Mammary epithelial cell (primary cell): ENCODE measurements around the gene TRAPPC14.

Source experiments
- EZH2 ChIP-seq: IDR thresholded peaks from 2 replicates; pipeline ENCODE4 v1.6.1; 2012; ENCODE audit warnings: low read length, inconsistent platforms, borderline replicate concordance
- TF ChIP-seq, protein P1 (sequence below), 2 donors: IDR thresholded peaks in 1 of 2; conservative IDR thresholded peaks in 1 of 2; 2 replicates each; pipeline ENCODE4 v1.5.1; 2011 to 2012; ENCODE audit warnings: inconsistent platforms in 2 of 2, low read length in 2 of 2, mild to moderate bottlenecking in 2 of 2, control low read depth in 1 of 2, low read depth in 1 of 2; ENCODE audit not compliant: insufficient read depth in 1 of 2; ENCODE audit errors: extremely low read depth in 1 of 2

DNA sequence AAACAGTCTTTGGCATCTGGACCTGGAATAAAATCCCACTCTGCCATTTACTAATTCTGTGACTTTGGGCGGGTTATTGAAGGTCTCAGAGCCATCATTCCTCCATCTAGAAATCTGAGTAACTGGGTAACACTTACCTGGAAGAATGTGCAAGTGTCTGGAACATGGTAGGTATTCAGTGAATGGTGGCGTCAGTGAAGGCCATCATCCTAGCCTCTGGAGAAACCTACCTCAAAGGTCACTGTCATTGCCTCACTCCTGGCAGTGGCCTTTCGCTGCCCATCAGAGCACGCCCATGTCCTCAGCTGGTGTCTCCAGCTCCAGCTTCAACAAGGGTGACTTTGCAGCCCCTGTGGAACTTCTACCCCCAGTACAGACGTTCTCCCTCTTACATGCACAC lies 5.3 kb upstream of the TRAPPC14 start:
- TF ChIP-seq, protein P1, sequence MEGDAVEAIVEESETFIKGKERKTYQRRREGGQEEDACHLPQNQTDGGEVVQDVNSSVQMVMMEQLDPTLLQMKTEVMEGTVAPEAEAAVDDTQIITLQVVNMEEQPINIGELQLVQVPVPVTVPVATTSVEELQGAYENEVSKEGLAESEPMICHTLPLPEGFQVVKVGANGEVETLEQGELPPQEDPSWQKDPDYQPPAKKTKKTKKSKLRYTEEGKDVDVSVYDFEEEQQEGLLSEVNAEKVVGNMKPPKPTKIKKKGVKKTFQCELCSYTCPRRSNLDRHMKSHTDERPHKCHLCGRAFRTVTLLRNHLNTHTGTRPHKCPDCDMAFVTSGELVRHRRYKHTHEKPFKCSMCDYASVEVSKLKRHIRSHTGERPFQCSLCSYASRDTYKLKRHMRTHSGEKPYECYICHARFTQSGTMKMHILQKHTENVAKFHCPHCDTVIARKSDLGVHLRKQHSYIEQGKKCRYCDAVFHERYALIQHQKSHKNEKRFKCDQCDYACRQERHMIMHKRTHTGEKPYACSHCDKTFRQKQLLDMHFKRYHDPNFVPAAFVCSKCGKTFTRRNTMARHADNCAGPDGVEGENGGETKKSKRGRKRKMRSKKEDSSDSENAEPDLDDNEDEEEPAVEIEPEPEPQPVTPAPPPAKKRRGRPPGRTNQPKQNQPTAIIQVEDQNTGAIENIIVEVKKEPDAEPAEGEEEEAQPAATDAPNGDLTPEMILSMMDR (conservative IDR thresholded peaks at IDR 0.05 in 1 of 2, IDR thresholded peaks at IDR 0.05 in 1 of 2; ENCODE audit: extremely low read depth in 1 of 2, insufficient read depth in 1 of 2, low read depth in 1 of 2, low read length in 2 of 2), result no peak
- no peak for TF ChIP-seq EZH2
